ENCODE measurements around the gene DRD2.

- TF ChIP-seq CTCF (IDR thresholded peaks at IDR 0.05 in 8 of 11, conservative IDR thresholded peaks at IDR 0.05 in 3 of 11): no peak
- TF ChIP-seq POLR2AphosphoS5 (IDR thresholded peaks at IDR 0.05): no peak
Observed at GRCh38 chr11:113467545-113467944, 7.7 kb downstream of the DRD2 start.

Measured in spleen (tissue), 7 donors.